GM18870 (cell line): Measurements from ENCODE around the gene GZMH.
"Not testable (repeated sequence)": the region's sequence is repeated elsewhere in the genome, so short reads cannot be mapped to it uniquely, and the experiment has no call there.

Experiments used
- ATAC-seq: cut with Tn5 transposase; IDR thresholded peaks from one replicate; pipeline ENCODE4 v1.9.1; 2021; ENCODE audit warnings: moderate library complexity; ENCODE audit not compliant: unreplicated experiment

The GZMH gene

GRCh38 chr14:24609655-24610344 is at the start of gene GZMH:
TSS of gene GZMH (minus strand) at chr14:24609685. CDS start at chr14:24609613, 72 bp downstream.
- no peak for ATAC-seq

GRCh38 chr14:24648361-24648760 is 38.9 kb upstream of the GZMH start:
- not testable (repeated sequence) for ATAC-seq

- ATAC-seq = no peak
These were observed 30.4 kb upstream of the GZMH start for GRCh38 chr14:24639905-24640304.

- no peak for ATAC-seq
These were observed 29.8 kb upstream of the GZMH start for GRCh38 chr14:24639270-24639669.

GRCh38 chr14:24634158-24634557 is 24.7 kb upstream of the GZMH start, which contains the start of gene GZMB:
TSS of gene GZMB (minus strand) at chr14:24634190. CDS start at chr14:24634160, 30 bp downstream.
- ATAC-seq = no peak

GRCh38 chr14:24633353-24633752 is 23.9 kb upstream of the GZMH start:
- ATAC-seq = no peak

- ATAC-seq = no peak
These were observed 23.3 kb upstream of the GZMH start for GRCh38 chr14:24632761-24633160.

GRCh38 chr14:24632336-24632735 is 22.9 kb upstream of the GZMH start:
- ATAC-seq = no peak

- ATAC-seq = no peak
These were observed 22.4 kb upstream of the GZMH start for GRCh38 chr14:24631749-24632335.

- no peak for ATAC-seq
These were observed 21.5 kb upstream of the GZMH start for GRCh38 chr14:24630872-24631477.

- no peak for ATAC-seq
These were observed 20.8 kb upstream of the GZMH start for GRCh38 chr14:24630087-24630871.

- ATAC-seq = no peak
These were observed 20.0 kb upstream of the GZMH start for GRCh38 chr14:24629521-24629920.

- no peak for ATAC-seq
These were observed 4.3 kb upstream of the GZMH start for GRCh38 chr14:24613747-24614146.

- ATAC-seq = no peak
These were observed 3.8 kb upstream of the GZMH start for GRCh38 chr14:24613241-24613640.

GRCh38 chr14:24612196-24612595 is 2.7 kb upstream of the GZMH start:
- ATAC-seq = no peak

- ATAC-seq = no peak
These were observed 1.6 kb downstream of the GZMH start for GRCh38 chr14:24607635-24608514.

GRCh38 chr14:24607081-24607480 is 2.4 kb downstream of the GZMH start:
- ATAC-seq = no peak

GRCh38 chr14:24606297-24606696 is 3.2 kb downstream of the GZMH start:
- no peak for ATAC-seq

- peak; percentile 59 for ATAC-seq
These were observed 3.9 kb downstream of the GZMH start for GRCh38 chr14:24605435-24606190.

- no peak for ATAC-seq
These were observed 12.1 kb downstream of the GZMH start for GRCh38 chr14:24597403-24597802.
